CD4-positive, alpha-beta memory T cell (primary cell): ENCODE results near the gene APOB. TPM values are rescaled to one million over a fixed set of nuclear protein-coding genes. Genes with fewer than 3 reads are reported as not detected.

Experiments used
- CTCF ChIA-PET: fragments of 350-600 bp; sonication (Branson Sonifier 250); formaldehyde crosslinking; loops from one replicate; lab custom pipeline; 2021; ENCODE audit warnings: inconsistent platforms; ENCODE audit not compliant: partially characterized antibody; lab: Charles Lee
- POLR2A ChIA-PET: fragments of 350-600 bp; sonication (Branson Sonifier 250); formaldehyde crosslinking; loops from one replicate; lab custom pipeline; 2021; ENCODE audit not compliant: partially characterized antibody; lab: Charles Lee
- DNase-seq, 5 donors: peaks; one replicate each; pipeline versions ENCODE4 v3.0.0 to v3.0.0-alpha.2; 2020 to 2022; ENCODE audit warnings: mixed read lengths in 1 of 5
- H3K27ac ChIP-seq: one replicate; pipeline ENCODE4 v1.7.0; 2013; ENCODE audit warnings: low read depth, low read length
- H3K27me3 ChIP-seq: 2 replicates; pipeline ENCODE4 v1.7.0; 2013; ENCODE audit warnings: mild to moderate bottlenecking, low read length, moderate library complexity; ENCODE audit not compliant: insufficient read depth
- H3K36me3 ChIP-seq: 2 replicates; pipeline ENCODE4 v1.7.0; 2013; ENCODE audit warnings: mild to moderate bottlenecking, low read length, moderate library complexity; ENCODE audit not compliant: insufficient read depth
- H3K4me1 ChIP-seq: 2 replicates; pipeline ENCODE4 v1.7.0; 2013; ENCODE audit warnings: mild to moderate bottlenecking, low read length, moderate library complexity; ENCODE audit not compliant: insufficient read depth
- H3K4me3 ChIP-seq, 2 donors: one replicate each; pipeline ENCODE4 v1.7.0; 2013; ENCODE audit warnings: low read length in 2 of 2, mild to moderate bottlenecking in 1 of 2
- H3K9me3 ChIP-seq, 2 donors: one replicate each; pipeline ENCODE4 v1.7.0; 2013; ENCODE audit warnings: low read length in 2 of 2, control low read depth in 1 of 2; ENCODE audit not compliant: control insufficient read depth in 1 of 2
- H3K27ac Mint-ChIP-seq, 7 donors: one replicate each; pipeline ENCODE4 v1.8.0; 2020 to 2021; ENCODE audit warnings: mixed read lengths in 7 of 7, mild to moderate bottlenecking in 6 of 7, inconsistent platforms in 3 of 7, moderate library complexity in 3 of 7
- H3K27me3 Mint-ChIP-seq, 2 donors: one replicate each; pipeline ENCODE4 v1.8.0; 2020 to 2021; ENCODE audit warnings: mixed read lengths in 2 of 2
- H3K36me3 Mint-ChIP-seq, 2 donors: one replicate each; pipeline ENCODE4 v1.8.0; 2020 to 2021; ENCODE audit warnings: mixed read lengths in 2 of 2, inconsistent platforms in 1 of 2, mild to moderate bottlenecking in 1 of 2
- H3K4me1 Mint-ChIP-seq, 4 donors: one replicate each; pipeline ENCODE4 v1.8.0; 2020 to 2021; ENCODE audit warnings: mixed read lengths in 4 of 4, mild to moderate bottlenecking in 1 of 4
- H3K4me3 Mint-ChIP-seq, 8 donors: one replicate each; pipeline ENCODE4 v1.8.0; 2020 to 2021; ENCODE audit warnings: mixed read lengths in 8 of 8, mild to moderate bottlenecking in 7 of 8, moderate library complexity in 6 of 8, inconsistent platforms in 3 of 8
- H3K9me3 Mint-ChIP-seq, 8 donors: one replicate each; pipeline ENCODE4 v1.8.0; 2020 to 2021; ENCODE audit warnings: mixed read lengths in 8 of 8, mild to moderate bottlenecking in 5 of 8, inconsistent platforms in 3 of 8, moderate library complexity in 1 of 8
- intact Hi-C: fragments of 100-400 bp; cut with micrococcal nuclease; formaldehyde crosslinking; loops from one replicate; pipeline ENCODE4 v1.15.1; 2023
- polyA plus RNA-seq, 2 donors: library from polyadenylated mRNA; unstranded; fragments of 300-500 nt; fragmentation: Illumina TruSeq; gene quantifications; one replicate each; pipeline ENCODE4 v1.2.3, GENCODE V29; 2021
- total RNA-seq, 2 experiments: library from RNA; stranded (reverse); gene quantifications; one replicate each; pipeline ENCODE4 v1.2.3, GENCODE V29; 2021

The APOB gene
- total and polyA plus RNA-seq, 4 experiments from 2014 or later, result not detected

- Mint-ChIP-seq H3K4me1 (no peaks in the 10 kb centered on the region), H3K36me3 (no peaks in the 10 kb centered on the region), H3K27ac (no peak overlapping the region), H3K9me3 (peaks cover 0 to 2% (median 0%) of the 10 kb centered on the region in 8 donors), H3K27me3 (peaks cover 9 to 29% of the 10 kb centered on the region in 2 donors), H3K4me3 (no peak overlapping the region)
- DNase-seq, result peak; percentile 47 to 55 (median 53)
- H3K27ac ChIP-seq, result no peak overlapping the region
- H3K36me3 ChIP-seq, result no peaks in the 10 kb centered on the region
- ChIA-PET CTCF (interaction anchor here (0.6 to 12.3 kb wide), 25 partner anchors 10 to 519 kb away, joined by 3 to 246 read pairs (median 4); no protein-coding TSS in a partner anchor), POLR2A (interaction anchor here (1.2 kb wide), 1 partner anchor 301 kb away, joined by 5 read pairs; no protein-coding TSS in a partner anchor)
- intact Hi-C loops, result loop anchor here (1.0 kb wide), 2 partner anchors 182 to 297 kb away; no protein-coding TSS in a partner anchor
- H3K4me3 ChIP-seq, result no peak overlapping the region
- H3K9me3 ChIP-seq, result no peaks in the 10 kb centered on the region
- no peaks in the 10 kb centered on the region for H3K4me1 ChIP-seq
- H3K27me3 ChIP-seq, result no peaks in the 10 kb centered on the region
Observed at GRCh38 chr2:20962939-20963557, 80.8 kb downstream of the APOB start.

GRCh38 chr2:20961858-20962257 lies 82.0 kb downstream of the APOB start:
- no peak overlapping the region for H3K27ac Mint-ChIP-seq
- peaks cover 7 to 31% of the 10 kb centered on the region in 2 donors for H3K27me3 Mint-ChIP-seq
- H3K36me3 ChIP-seq, result no peaks in the 10 kb centered on the region
- intact Hi-C loops, result no loop called here
- H3K4me3 Mint-ChIP-seq, result no peak overlapping the region
- peaks cover 0 to 2% (median 0%) of the 10 kb centered on the region in 8 donors for H3K9me3 Mint-ChIP-seq
- ChIA-PET POLR2A (no interaction called here), CTCF (interaction anchor here (0.9 to 12.3 kb wide), 10 partner anchors 10 to 518 kb away, joined by 3 to 246 read pairs (median 15); no protein-coding TSS in a partner anchor)
- H3K4me1 Mint-ChIP-seq, result no peaks in the 10 kb centered on the region
- no peaks in the 10 kb centered on the region for H3K9me3 ChIP-seq
- DNase-seq, result no peak
- no peaks in the 10 kb centered on the region for H3K4me1 ChIP-seq
- H3K27me3 ChIP-seq, result no peaks in the 10 kb centered on the region
- no peak overlapping the region for H3K27ac ChIP-seq
- no peak overlapping the region for H3K4me3 ChIP-seq
- no peaks in the 10 kb centered on the region for H3K36me3 Mint-ChIP-seq

- Mint-ChIP-seq H3K27me3 (peaks cover 4 to 26% of the 10 kb centered on the region in 2 donors), H3K4me1 (no peaks in the 10 kb centered on the region), H3K36me3 (no peaks in the 10 kb centered on the region), H3K9me3 (peaks cover 0 to 2% (median 0%) of the 10 kb centered on the region in 8 donors), H3K4me3 (no peak overlapping the region), H3K27ac (no peak overlapping the region)
- Histone ChIP-seq H3K27ac (no peak overlapping the region), H3K4me3 (no peak overlapping the region), H3K4me1 (no peaks in the 10 kb centered on the region), H3K9me3 (no peaks in the 10 kb centered on the region), H3K27me3 (no peaks in the 10 kb centered on the region), H3K36me3 (no peaks in the 10 kb centered on the region)
- DNase-seq, result no peak
- intact Hi-C loops, result no loop called here
- ChIA-PET CTCF (interaction anchor here (1.3 to 12.3 kb wide), 4 partner anchors 8 to 297 kb away, joined by 3 to 246 read pairs (median 32); no protein-coding TSS in a partner anchor), POLR2A (no interaction called here)
Observed at GRCh38 chr2:20960003-20960402, 83.9 kb downstream of the APOB start.

- H3K4me3 Mint-ChIP-seq, result no peak overlapping the region
Observed at GRCh38 chr2:20959252-20959651, 84.6 kb downstream of the APOB start.

GRCh38 chr2:20957788-20958525 lies 85.9 kb downstream of the APOB start:
- peaks cover 1 to 18% of the 10 kb centered on the region in 2 donors for H3K27me3 Mint-ChIP-seq
- H3K27ac Mint-ChIP-seq, result no peak overlapping the region
- Histone ChIP-seq H3K4me3 (no peak overlapping the region), H3K36me3 (no peaks in the 10 kb centered on the region), H3K27ac (no peak overlapping the region), H3K27me3 (no peaks in the 10 kb centered on the region), H3K9me3 (no peaks in the 10 kb centered on the region), H3K4me1 (no peaks in the 10 kb centered on the region)
- ChIA-PET CTCF (interaction anchor here (3.1 to 12.3 kb wide), 3 partner anchors 15 to 295 kb away, joined by 13 to 246 read pairs (median 50); no protein-coding TSS in a partner anchor), POLR2A (no interaction called here)
- H3K36me3 Mint-ChIP-seq, result no peaks in the 10 kb centered on the region
- DNase-seq, result no peak
- no peaks in the 10 kb centered on the region for H3K4me1 Mint-ChIP-seq
- H3K4me3 Mint-ChIP-seq, result no peak overlapping the region
- H3K9me3 Mint-ChIP-seq, result peaks cover 0 to 2% (median 0%) of the 10 kb centered on the region in 8 donors
- intact Hi-C loops, result no loop called here

More at GRCh38 chr2:20959252-20959651, 84.6 kb downstream of the APOB start:
- ChIA-PET CTCF (interaction anchor here (3.1 to 12.3 kb wide), 3 partner anchors 14 to 297 kb away, joined by 13 to 246 read pairs (median 50); no protein-coding TSS in a partner anchor), POLR2A (no interaction called here)
- no peaks in the 10 kb centered on the region for H3K4me1 Mint-ChIP-seq
- Histone ChIP-seq H3K4me1 (no peaks in the 10 kb centered on the region), H3K9me3 (no peaks in the 10 kb centered on the region), H3K27me3 (no peaks in the 10 kb centered on the region), H3K27ac (no peak overlapping the region), H3K36me3 (no peaks in the 10 kb centered on the region), H3K4me3 (no peak overlapping the region)
- H3K9me3 Mint-ChIP-seq, result peaks cover 0 to 2% (median 0%) of the 10 kb centered on the region in 8 donors
- H3K27me3 Mint-ChIP-seq, result peaks cover 4 to 24% of the 10 kb centered on the region in 2 donors
- no peak for DNase-seq
- H3K36me3 Mint-ChIP-seq, result no peaks in the 10 kb centered on the region
- intact Hi-C loops, result no loop called here
- no peak overlapping the region for H3K27ac Mint-ChIP-seq

GRCh38 chr2:20955277-20956026 lies 88.4 kb downstream of the APOB start:
- ChIA-PET CTCF (interaction anchor here (12.3 kb wide), 1 partner anchor 293 kb away, joined by 246 read pairs; no protein-coding TSS in a partner anchor), POLR2A (no interaction called here)
- DNase-seq, result no peak
- H3K4me3 Mint-ChIP-seq, result no peak overlapping the region
- no peaks in the 10 kb centered on the region for H3K4me1 Mint-ChIP-seq
- H3K27me3 ChIP-seq, result no peaks in the 10 kb centered on the region
- H3K36me3 Mint-ChIP-seq, result no peaks in the 10 kb centered on the region
- no peaks in the 10 kb centered on the region for H3K9me3 Mint-ChIP-seq
- H3K27ac Mint-ChIP-seq, result no peak overlapping the region
- no peaks in the 10 kb centered on the region for H3K4me1 ChIP-seq
- H3K27ac ChIP-seq, result no peak overlapping the region
- H3K36me3 ChIP-seq, result no peaks in the 10 kb centered on the region
- no peak overlapping the region for H3K4me3 ChIP-seq
- intact Hi-C loops, result no loop called here
- peaks cover 0 to 10% of the 10 kb centered on the region in 2 donors for H3K27me3 Mint-ChIP-seq
- H3K9me3 ChIP-seq, result no peaks in the 10 kb centered on the region
